Measurements from ENCODE around the gene SSTR3.
"Not testable (repeated sequence)": the region's sequence is repeated elsewhere in the genome, so short reads cannot be mapped to it uniquely, and the experiment has no call there.

The SSTR3 gene

GRCh38 chr22:37241351-37242142 is 29.3 kb upstream of the SSTR3 start:
- peak; percentile 64 to 71 for DNase-seq

- peak in 1 of 2 experiments; percentile 49 for DNase-seq
These were observed 28.7 kb upstream of the SSTR3 start for GRCh38 chr22:37240941-37241320.

- DNase-seq: no peak
These were observed 28.1 kb upstream of the SSTR3 start for GRCh38 chr22:37240240-37240940.

GRCh38 chr22:37239336-37240239 is 27.3 kb upstream of the SSTR3 start:
- DNase-seq: peak in 1 of 2 experiments; percentile 9

- DNase-seq: peak in 1 of 2 experiments; percentile 26
These were observed 25.3 kb upstream of the SSTR3 start for GRCh38 chr22:37237371-37238268.

GRCh38 chr22:37235897-37236607 is 23.8 kb upstream of the SSTR3 start:
- DNase-seq: no peak

GRCh38 chr22:37234736-37235711 is 22.7 kb upstream of the SSTR3 start:
- no peak for DNase-seq

- peak in 1 of 2 experiments; percentile 26 for DNase-seq
These were observed 21.7 kb upstream of the SSTR3 start for GRCh38 chr22:37233751-37234631.

GRCh38 chr22:37233371-37233750 is 21.1 kb upstream of the SSTR3 start:
- not testable (repeated sequence) for DNase-seq

GRCh38 chr22:37232140-37232998 is 20.1 kb upstream of the SSTR3 start:
- DNase-seq: peak in 1 of 2 experiments; percentile 37

GRCh38 chr22:37231406-37232139 is 19.3 kb upstream of the SSTR3 start:
- DNase-seq: peak; percentile 56 to 66

- peak; percentile 88 to 92 for DNase-seq
These were observed 18.6 kb upstream of the SSTR3 start for GRCh38 chr22:37230673-37231405.

GRCh38 chr22:37229805-37230672 is 17.8 kb upstream of the SSTR3 start:
- DNase-seq: peak; percentile 91 to 93

- DNase-seq: peak; percentile 49 to 59
These were observed 16.9 kb upstream of the SSTR3 start for GRCh38 chr22:37229012-37229804.
